NCI-H1436 (cell line): ENCODE measurements around the gene ROMO1.

Experiments
- DNase-seq: peaks from one replicate; lab custom pipeline; 2025; lab: John Stamatoyannopoulos, UW

Gene ROMO1

GRCh38 chr20:35699127-35699956, at the start of gene ROMO1, which contains the start of gene NFS1:
Gene ROMO1 (plus strand): TSS chr20:35699405. CDS start chr20:35699633, 228 bp downstream.
Gene NFS1 (minus strand): TSS chr20:35699352. CDS start chr20:35699288, 64 bp downstream.
- DNase-seq = peak; percentile 75

- no peak for DNase-seq
These were observed 48.6 kb upstream of the ROMO1 start for GRCh38 chr20:35650632-35651031.

GRCh38 chr20:35651958-35652357, 47.2 kb upstream of the ROMO1 start:
- no peak for DNase-seq

GRCh38 chr20:35652641-35653429, 46.4 kb upstream of the ROMO1 start:
- DNase-seq = no peak

GRCh38 chr20:35653430-35653734, 45.8 kb upstream of the ROMO1 start:
- DNase-seq = no peak

- DNase-seq = no peak
These were observed 45.3 kb upstream of the ROMO1 start for GRCh38 chr20:35653893-35654292.

- DNase-seq = no peak
These were observed 44.8 kb upstream of the ROMO1 start for GRCh38 chr20:35654415-35654814.

GRCh38 chr20:35657271-35657670, 41.9 kb upstream of the ROMO1 start:
- no peak for DNase-seq

GRCh38 chr20:35660122-35660937, 38.9 kb upstream of the ROMO1 start:
- DNase-seq = no peak

- DNase-seq = no peak
These were observed 38.2 kb upstream of the ROMO1 start for GRCh38 chr20:35661053-35661452.

- DNase-seq = no peak
These were observed 37.3 kb upstream of the ROMO1 start for GRCh38 chr20:35661908-35662307.

- DNase-seq = no peak
These were observed 36.7 kb upstream of the ROMO1 start for GRCh38 chr20:35662551-35662950.

GRCh38 chr20:35663516-35664465, 35.4 kb upstream of the ROMO1 start:
- DNase-seq = peak; percentile 61

- peak; percentile 91 for DNase-seq
These were observed 34.6 kb upstream of the ROMO1 start, which contains the start of the genes CPNE1 and RBM12 for GRCh38 chr20:35664466-35665206. Gene CPNE1 (minus strand): TSS chr20:35664900. CDS start chr20:35632923, 31,977 bp downstream. Gene RBM12 (minus strand): TSS chr20:35664900. CDS start chr20:35655322, 9,578 bp downstream.

GRCh38 chr20:35665949-35666288, 33.3 kb upstream of the ROMO1 start:
- no peak for DNase-seq

- no peak for DNase-seq
These were observed 30.0 kb upstream of the ROMO1 start for GRCh38 chr20:35669221-35669620.

GRCh38 chr20:35669681-35670080, 29.5 kb upstream of the ROMO1 start:
- no peak for DNase-seq

- no peak for DNase-seq
These were observed 25.3 kb upstream of the ROMO1 start for GRCh38 chr20:35673884-35674283.

- no peak for DNase-seq
These were observed 24.3 kb upstream of the ROMO1 start for GRCh38 chr20:35674921-35675320.

GRCh38 chr20:35680452-35681183, 18.6 kb upstream of the ROMO1 start:
- DNase-seq = no peak
